ENCODE data around the gene BABAM2.

GRCh38 chr2:28360058-28360717 lies 469.7 kb downstream of the BABAM2 start:
- no peak for TF ChIP-seq POLR2AphosphoS5 (IDR thresholded peaks at IDR 0.05)
- no peak for TF ChIP-seq CTCF (IDR thresholded peaks at IDR 0.05)
- TF ChIP-seq POLR2A (IDR thresholded peaks at IDR 0.05), result no peak

All from transverse colon (tissue), 4 donors.